ENCODE measurements around the gene HRCT1.

- no peak for TF ChIP-seq CTCF (IDR thresholded peaks at IDR 0.05)
- no peak for TF ChIP-seq POLR2A (IDR thresholded peaks at IDR 0.05)
- no peak for TF ChIP-seq EP300 (IDR thresholded peaks at IDR 0.05)
Observed at GRCh38 chr9:35911690-35912089, 5.7 kb downstream of the HRCT1 start.

All from ovary (tissue), 3 donors.